ENCODE measurements around the gene CCNY.
"Not testable (repeated sequence)": the region's sequence is repeated elsewhere in the genome, so short reads cannot be mapped to it uniquely, and the experiment has no call there.

The CCNY gene

DNA sequence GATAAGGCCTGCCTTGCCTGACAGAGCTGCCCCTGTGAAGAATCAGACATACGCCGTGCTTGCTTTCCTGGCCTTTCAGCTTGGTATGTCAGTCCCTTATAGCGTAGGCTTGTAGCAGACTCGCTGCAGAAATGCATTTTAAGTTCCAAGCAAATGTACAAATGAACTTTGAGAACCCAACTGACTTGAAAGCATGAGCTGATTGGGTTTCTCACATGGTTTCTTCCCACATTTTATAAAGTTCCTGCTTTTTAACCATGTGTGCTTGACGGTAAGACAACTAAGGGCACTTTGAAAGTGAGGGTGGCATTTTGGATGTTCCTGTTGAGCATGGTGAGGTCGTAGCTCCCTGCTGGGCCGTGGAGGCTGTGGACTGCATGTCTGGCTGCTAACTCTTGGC, 62.6 kb downstream of the CCNY start:
- Histone ChIP-seq H3K36me3 (ENCODE audit: control insufficient read depth in 1 of 2, insufficient read depth in 2 of 2, low read length in 2 of 2) (no peaks in the 10 kb centered on the region), H3K27ac (ENCODE audit: low read length) (no peak overlapping the region), H3K4me1 (ENCODE audit: control insufficient read depth in 1 of 2, insufficient read depth in 2 of 2, low read length in 2 of 2) (peaks cover 12 to 36% of the 10 kb centered on the region in 2 donors), H3K4me3 (ENCODE audit: low read depth in 1 of 2, low read length in 2 of 2) (no peak overlapping the region), H3K27me3 (ENCODE audit: low read depth, low read length) (no peaks in the 10 kb centered on the region), H3K9me3 (ENCODE audit: control insufficient read depth in 1 of 2, low read length in 2 of 2) (no peaks in the 10 kb centered on the region)

- H3K27ac ChIP-seq (ENCODE audit: low read length) = no peak overlapping the region
- H3K4me1 ChIP-seq (ENCODE audit: control insufficient read depth in 1 of 2, insufficient read depth in 2 of 2, low read length in 2 of 2) = peaks cover 12 to 36% of the 10 kb centered on the region in 2 donors
- no peaks in the 10 kb centered on the region for H3K36me3 ChIP-seq (ENCODE audit: control insufficient read depth in 1 of 2, insufficient read depth in 2 of 2, low read length in 2 of 2)
- no peaks in the 10 kb centered on the region for H3K27me3 ChIP-seq (ENCODE audit: low read depth, low read length)
- no peaks in the 10 kb centered on the region for H3K9me3 ChIP-seq (ENCODE audit: control insufficient read depth in 1 of 2, low read length in 2 of 2)
- no peak overlapping the region for H3K4me3 ChIP-seq (ENCODE audit: low read depth in 1 of 2, low read length in 2 of 2)
Measured at GRCh38 chr10:35399414-35400009, 63.2 kb downstream of the CCNY start.

DNA sequence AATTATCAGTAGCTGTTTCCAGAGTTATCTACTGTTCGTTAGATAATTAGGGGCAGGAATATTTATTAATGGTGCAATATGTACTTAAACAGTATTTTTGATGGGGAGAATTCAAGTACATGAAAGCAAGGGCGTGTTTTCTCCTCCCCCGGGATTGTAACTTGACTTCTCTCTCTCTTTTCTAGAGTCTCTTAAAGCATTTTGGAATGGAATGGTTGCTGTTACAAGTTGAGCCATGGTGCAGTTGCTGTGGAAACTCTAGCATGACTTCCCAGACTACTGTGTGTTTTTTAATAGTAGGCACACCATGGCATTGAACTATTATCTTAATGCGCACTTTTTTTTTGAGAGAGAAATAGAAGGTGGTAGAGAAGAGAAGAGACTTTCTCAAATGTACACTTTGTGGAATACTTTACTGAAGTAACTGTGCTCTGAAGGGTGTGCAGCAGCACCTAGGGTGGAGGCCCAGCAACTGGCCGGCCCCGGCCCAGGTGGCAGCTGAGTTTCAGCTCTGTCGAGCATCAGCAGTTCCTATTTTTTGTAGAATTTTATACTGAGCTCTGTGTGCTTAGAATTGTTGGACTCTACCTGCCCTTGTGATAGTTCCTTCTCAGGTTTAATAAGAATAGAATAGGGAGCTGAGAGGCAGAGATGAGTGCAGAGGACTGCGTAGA, 64.4 kb downstream of the CCNY start:
- peaks cover 12 to 32% of the 10 kb centered on the region in 2 donors for H3K4me1 ChIP-seq (ENCODE audit: control insufficient read depth in 1 of 2, insufficient read depth in 2 of 2, low read length in 2 of 2)
- no peak overlapping the region for H3K4me3 ChIP-seq (ENCODE audit: low read depth in 1 of 2, low read length in 2 of 2)
- no peaks in the 10 kb centered on the region for H3K27me3 ChIP-seq (ENCODE audit: low read depth, low read length)
- H3K36me3 ChIP-seq (ENCODE audit: control insufficient read depth in 1 of 2, insufficient read depth in 2 of 2, low read length in 2 of 2) = no peaks in the 10 kb centered on the region
- H3K9me3 ChIP-seq (ENCODE audit: control insufficient read depth in 1 of 2, low read length in 2 of 2) = no peaks in the 10 kb centered on the region
- no peak overlapping the region for H3K27ac ChIP-seq (ENCODE audit: low read length)

DNA sequence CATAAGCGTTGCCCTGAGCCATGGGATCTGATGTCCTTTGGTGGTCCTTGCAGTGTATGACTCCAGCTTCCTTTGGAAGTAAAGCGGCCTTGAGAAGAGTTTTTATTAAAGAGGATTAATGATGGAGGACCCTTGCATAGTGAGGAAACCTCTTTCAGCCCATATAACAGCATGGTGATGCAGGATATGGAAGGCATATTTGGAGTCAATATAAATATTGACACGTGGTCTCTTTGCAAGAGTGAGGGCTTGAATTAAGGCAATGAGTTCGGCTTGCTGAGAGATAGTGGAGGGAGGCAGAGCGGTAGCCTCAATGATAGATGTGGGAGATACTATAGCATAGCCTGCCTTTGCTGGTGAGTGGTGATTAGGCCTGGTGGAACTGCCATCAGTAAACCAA, 67.2 kb downstream of the CCNY start:
- not testable (repeated sequence) for H3K27ac ChIP-seq (ENCODE audit: low read length)

DNA sequence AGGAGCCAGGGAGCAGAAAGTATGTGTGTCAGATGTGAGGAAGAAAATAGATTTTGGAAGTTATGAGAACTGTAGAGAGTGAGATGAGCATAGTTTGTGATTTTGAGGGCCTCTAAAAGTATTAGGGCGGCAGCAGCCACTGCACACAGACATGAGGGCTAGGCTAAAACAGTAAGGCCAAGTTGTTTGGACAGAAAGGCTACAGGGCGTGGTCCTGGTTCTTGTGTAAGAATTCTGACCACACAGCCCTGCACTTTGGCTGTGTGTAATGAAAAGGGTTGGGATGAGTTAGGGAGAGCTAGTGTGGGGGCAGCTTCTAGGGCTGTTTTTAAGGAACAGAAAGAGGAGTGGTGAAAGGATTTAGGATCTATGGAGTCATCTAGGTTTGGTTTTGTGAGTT, 67.8 kb downstream of the CCNY start:
- H3K9me3 ChIP-seq (ENCODE audit: control insufficient read depth in 1 of 2, low read length in 2 of 2); H3K4me3 ChIP-seq (ENCODE audit: low read depth in 1 of 2, low read length in 2 of 2); H3K27me3 ChIP-seq (ENCODE audit: low read depth, low read length); H3K36me3 ChIP-seq (ENCODE audit: control insufficient read depth in 1 of 2, insufficient read depth in 2 of 2, low read length in 2 of 2); H3K27ac ChIP-seq (ENCODE audit: low read length): not testable (repeated sequence)
- peaks cover 7 to 14% of the 10 kb centered on the region in 2 donors for H3K4me1 ChIP-seq (ENCODE audit: control insufficient read depth in 1 of 2, insufficient read depth in 2 of 2, low read length in 2 of 2)

More for the DNA sequence above, 67.2 kb downstream of the CCNY start:
- not testable (repeated sequence) for H3K36me3 ChIP-seq (ENCODE audit: control insufficient read depth in 1 of 2, insufficient read depth in 2 of 2, low read length in 2 of 2); H3K4me3 ChIP-seq (ENCODE audit: low read depth in 1 of 2, low read length in 2 of 2); H3K9me3 ChIP-seq (ENCODE audit: control insufficient read depth in 1 of 2, low read length in 2 of 2); H3K27me3 ChIP-seq (ENCODE audit: low read depth, low read length)
- H3K4me1 ChIP-seq (ENCODE audit: control insufficient read depth in 1 of 2, insufficient read depth in 2 of 2, low read length in 2 of 2) = peaks cover 7 to 15% of the 10 kb centered on the region in 2 donors

GRCh38 chr10:35406003-35406630, 69.8 kb downstream of the CCNY start:
- H3K9me3 ChIP-seq (ENCODE audit: control insufficient read depth in 1 of 2, low read length in 2 of 2); H3K27me3 ChIP-seq (ENCODE audit: low read depth, low read length); H3K27ac ChIP-seq (ENCODE audit: low read length); H3K4me3 ChIP-seq (ENCODE audit: low read depth in 1 of 2, low read length in 2 of 2); H3K36me3 ChIP-seq (ENCODE audit: control insufficient read depth in 1 of 2, insufficient read depth in 2 of 2, low read length in 2 of 2): not testable (repeated sequence)
- H3K4me1 ChIP-seq (ENCODE audit: control insufficient read depth in 1 of 2, insufficient read depth in 2 of 2, low read length in 2 of 2) = peaks cover 3 to 11% of the 10 kb centered on the region in 2 donors

GRCh38 chr10:35407696-35408095, 71.4 kb downstream of the CCNY start:
- not testable (repeated sequence) for H3K4me3 ChIP-seq (ENCODE audit: low read depth in 1 of 2, low read length in 2 of 2); H3K27ac ChIP-seq (ENCODE audit: low read length); H3K27me3 ChIP-seq (ENCODE audit: low read depth, low read length); H3K36me3 ChIP-seq (ENCODE audit: control insufficient read depth in 1 of 2, insufficient read depth in 2 of 2, low read length in 2 of 2); H3K9me3 ChIP-seq (ENCODE audit: control insufficient read depth in 1 of 2, low read length in 2 of 2)
- peaks cover 11 to 18% of the 10 kb centered on the region in 2 donors for H3K4me1 ChIP-seq (ENCODE audit: control insufficient read depth in 1 of 2, insufficient read depth in 2 of 2, low read length in 2 of 2)

DNA sequence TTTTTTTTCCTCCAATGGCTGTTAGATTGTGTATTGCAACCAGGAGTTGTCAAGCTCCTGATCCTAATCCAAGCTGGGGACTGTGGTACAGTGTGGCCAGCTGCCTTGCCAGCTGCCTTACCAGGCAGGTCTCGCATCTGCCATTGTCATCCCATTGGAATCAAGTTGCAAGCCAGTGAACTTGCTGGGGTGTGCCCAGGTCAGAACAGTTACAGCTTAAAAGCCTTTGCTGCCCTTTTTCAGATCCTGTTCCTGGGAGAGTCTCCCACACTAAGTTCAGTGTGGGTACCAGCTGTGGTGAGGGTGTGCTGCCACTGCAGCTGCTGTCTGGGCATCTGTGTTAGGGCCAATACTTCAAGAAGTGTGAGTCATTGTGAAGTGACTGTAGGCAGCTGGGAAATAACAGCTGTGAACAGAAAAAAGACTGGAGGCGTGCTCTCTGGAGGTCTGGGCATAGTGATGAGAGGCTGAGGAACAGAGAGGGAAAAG, 72.8 kb downstream of the CCNY start:
- no peaks in the 10 kb centered on the region for H3K36me3 ChIP-seq (ENCODE audit: control insufficient read depth in 1 of 2, insufficient read depth in 2 of 2, low read length in 2 of 2)
- H3K27me3 ChIP-seq (ENCODE audit: low read depth, low read length) = no peaks in the 10 kb centered on the region
- H3K4me1 ChIP-seq (ENCODE audit: control insufficient read depth in 1 of 2, insufficient read depth in 2 of 2, low read length in 2 of 2) = peaks cover 11 to 18% of the 10 kb centered on the region in 2 donors
- H3K4me3 ChIP-seq (ENCODE audit: low read depth in 1 of 2, low read length in 2 of 2) = no peak overlapping the region
- H3K9me3 ChIP-seq (ENCODE audit: control insufficient read depth in 1 of 2, low read length in 2 of 2) = no peaks in the 10 kb centered on the region
- H3K27ac ChIP-seq (ENCODE audit: low read length) = peak overlapping the region; percentile 0

GRCh38 chr10:35409808-35410207, 73.5 kb downstream of the CCNY start:
- no peak overlapping the region for H3K27ac ChIP-seq (ENCODE audit: low read length)

DNA sequence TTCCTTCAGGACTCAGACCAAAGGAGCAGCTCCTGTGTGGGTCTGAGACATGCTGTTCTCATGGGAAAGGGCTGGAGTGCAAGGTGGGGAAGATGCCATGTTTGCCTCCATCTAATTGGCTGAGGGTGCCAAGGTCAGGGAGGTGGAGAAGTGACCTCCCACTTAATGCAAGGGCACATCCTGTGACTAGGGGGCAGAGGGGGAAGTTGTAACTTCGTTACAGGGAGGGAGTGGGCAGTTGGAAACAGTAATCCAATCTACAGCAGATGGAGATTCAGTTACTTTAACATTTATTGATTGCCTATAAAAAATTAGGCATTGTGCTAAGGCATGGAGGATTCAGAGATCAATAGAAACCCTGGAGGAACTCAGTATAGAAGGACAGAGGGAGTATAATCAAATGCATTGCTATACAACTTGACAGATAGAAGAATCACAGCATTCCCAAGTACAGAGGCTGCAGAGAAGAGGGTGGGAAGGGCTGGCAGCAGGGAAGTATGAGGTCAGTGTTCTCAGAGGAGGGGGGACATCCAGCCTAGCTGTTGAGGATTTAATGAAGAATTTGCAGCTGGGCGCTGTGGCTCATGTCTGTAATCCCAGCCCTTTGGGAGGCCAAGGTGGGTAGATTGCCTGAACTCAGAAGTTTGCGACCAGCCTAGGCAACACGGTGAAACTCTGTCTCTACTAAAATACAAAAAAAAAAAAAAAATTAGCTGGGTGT, 75.9 kb downstream of the CCNY start:
- H3K4me1 ChIP-seq (ENCODE audit: control insufficient read depth in 1 of 2, insufficient read depth in 2 of 2, low read length in 2 of 2) = peaks cover 11 to 18% of the 10 kb centered on the region in 2 donors
- no peak overlapping the region for H3K4me3 ChIP-seq (ENCODE audit: low read depth in 1 of 2, low read length in 2 of 2)
- no peaks in the 10 kb centered on the region for H3K9me3 ChIP-seq (ENCODE audit: control insufficient read depth in 1 of 2, low read length in 2 of 2)
- H3K27ac ChIP-seq (ENCODE audit: low read length) = no peak overlapping the region
- H3K27me3 ChIP-seq (ENCODE audit: low read depth, low read length) = no peaks in the 10 kb centered on the region
- no peaks in the 10 kb centered on the region for H3K36me3 ChIP-seq (ENCODE audit: control insufficient read depth in 1 of 2, insufficient read depth in 2 of 2, low read length in 2 of 2)

More at GRCh38 chr10:35409808-35410207, 73.5 kb downstream of the CCNY start:
- no peaks in the 10 kb centered on the region for H3K36me3 ChIP-seq (ENCODE audit: control insufficient read depth in 1 of 2, insufficient read depth in 2 of 2, low read length in 2 of 2)
- peaks cover 11 to 18% of the 10 kb centered on the region in 2 donors for H3K4me1 ChIP-seq (ENCODE audit: control insufficient read depth in 1 of 2, insufficient read depth in 2 of 2, low read length in 2 of 2)
- no peaks in the 10 kb centered on the region for H3K27me3 ChIP-seq (ENCODE audit: low read depth, low read length)
- H3K4me3 ChIP-seq (ENCODE audit: low read depth in 1 of 2, low read length in 2 of 2) = no peak overlapping the region
- no peaks in the 10 kb centered on the region for H3K9me3 ChIP-seq (ENCODE audit: control insufficient read depth in 1 of 2, low read length in 2 of 2)

DNA sequence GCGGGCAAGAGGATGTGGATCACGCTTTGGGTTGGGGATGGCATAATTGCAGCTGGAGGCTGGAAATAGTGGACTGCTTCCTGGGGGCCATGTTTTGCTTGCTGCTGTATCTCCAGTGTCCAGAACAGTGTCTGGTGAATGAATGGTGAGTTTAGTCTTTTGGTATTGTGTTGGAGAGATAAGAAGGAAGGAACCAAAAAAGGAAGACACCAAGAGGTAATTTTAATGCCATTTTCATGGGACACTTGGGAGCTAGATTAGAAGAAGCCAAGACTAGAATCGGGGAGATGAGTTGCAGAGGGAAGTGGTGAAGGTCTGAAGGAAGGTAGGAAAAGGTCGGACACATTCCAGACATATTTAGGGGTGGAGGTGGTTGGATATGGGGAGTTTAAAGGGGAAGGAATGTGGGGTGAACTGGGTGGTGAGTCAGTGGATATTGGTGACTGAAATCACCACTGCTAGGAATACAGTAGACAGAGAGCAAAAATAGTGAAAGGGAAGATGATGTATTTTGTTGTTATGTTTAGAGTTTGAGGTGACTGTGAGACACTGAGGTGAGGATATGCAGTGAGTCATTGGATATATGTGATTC, 76.7 kb downstream of the CCNY start:
- H3K4me3 ChIP-seq (ENCODE audit: low read depth in 1 of 2, low read length in 2 of 2) = no peak overlapping the region
- no peaks in the 10 kb centered on the region for H3K27me3 ChIP-seq (ENCODE audit: low read depth, low read length)
- peaks cover 11 to 23% of the 10 kb centered on the region in 2 donors for H3K4me1 ChIP-seq (ENCODE audit: control insufficient read depth in 1 of 2, insufficient read depth in 2 of 2, low read length in 2 of 2)
- no peak overlapping the region for H3K27ac ChIP-seq (ENCODE audit: low read length)
- no peaks in the 10 kb centered on the region for H3K9me3 ChIP-seq (ENCODE audit: control insufficient read depth in 1 of 2, low read length in 2 of 2)
- no peaks in the 10 kb centered on the region for H3K36me3 ChIP-seq (ENCODE audit: control insufficient read depth in 1 of 2, insufficient read depth in 2 of 2, low read length in 2 of 2)
